ENCODE results near the gene ANKRD22. TPM values are rescaled to one million over a fixed set of nuclear protein-coding genes. Genes with fewer than 3 reads are reported as not detected.

The ANKRD22 gene
- total and polyA plus RNA-seq, 2 experiments from 2014 or later: not detected

GRCh38 chr10:88819290-88819689, 32.4 kb downstream of the ANKRD22 start:
- Histone ChIP-seq H3K9me3 (ENCODE audit: low read depth) (no peaks in the 10 kb centered on the region), H3K4me1 (ENCODE audit: low read depth) (no peaks in the 10 kb centered on the region), H3K36me3 (no peaks in the 10 kb centered on the region), H3K4me3 (no peak overlapping the region), H3K27ac (no peak overlapping the region), H3K27me3 (no peaks in the 10 kb centered on the region)
- peak in 1 of 2 donors; percentile 80 for DNase-seq (ENCODE audit: low read depth in 1 of 2, low spot score in 1 of 2)
- TF ChIP-seq, protein P1, sequence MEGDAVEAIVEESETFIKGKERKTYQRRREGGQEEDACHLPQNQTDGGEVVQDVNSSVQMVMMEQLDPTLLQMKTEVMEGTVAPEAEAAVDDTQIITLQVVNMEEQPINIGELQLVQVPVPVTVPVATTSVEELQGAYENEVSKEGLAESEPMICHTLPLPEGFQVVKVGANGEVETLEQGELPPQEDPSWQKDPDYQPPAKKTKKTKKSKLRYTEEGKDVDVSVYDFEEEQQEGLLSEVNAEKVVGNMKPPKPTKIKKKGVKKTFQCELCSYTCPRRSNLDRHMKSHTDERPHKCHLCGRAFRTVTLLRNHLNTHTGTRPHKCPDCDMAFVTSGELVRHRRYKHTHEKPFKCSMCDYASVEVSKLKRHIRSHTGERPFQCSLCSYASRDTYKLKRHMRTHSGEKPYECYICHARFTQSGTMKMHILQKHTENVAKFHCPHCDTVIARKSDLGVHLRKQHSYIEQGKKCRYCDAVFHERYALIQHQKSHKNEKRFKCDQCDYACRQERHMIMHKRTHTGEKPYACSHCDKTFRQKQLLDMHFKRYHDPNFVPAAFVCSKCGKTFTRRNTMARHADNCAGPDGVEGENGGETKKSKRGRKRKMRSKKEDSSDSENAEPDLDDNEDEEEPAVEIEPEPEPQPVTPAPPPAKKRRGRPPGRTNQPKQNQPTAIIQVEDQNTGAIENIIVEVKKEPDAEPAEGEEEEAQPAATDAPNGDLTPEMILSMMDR (IDR thresholded peaks at IDR 0.05; ENCODE audit: low read depth, low read length): no peak

GRCh38 chr10:88813200-88813599, 38.4 kb downstream of the ANKRD22 start:
- H3K27me3 ChIP-seq: no peaks in the 10 kb centered on the region
- H3K4me3 ChIP-seq: no peak overlapping the region
- no peak for DNase-seq (ENCODE audit: low read depth in 1 of 2, low spot score in 1 of 2)
- TF ChIP-seq, protein P1 (IDR thresholded peaks at IDR 0.05; ENCODE audit: low read depth, low read length): no peak
- no peak overlapping the region for H3K27ac ChIP-seq
- H3K9me3 ChIP-seq (ENCODE audit: low read depth): no peaks in the 10 kb centered on the region
- H3K4me1 ChIP-seq (ENCODE audit: low read depth): no peaks in the 10 kb centered on the region
- no peaks in the 10 kb centered on the region for H3K36me3 ChIP-seq

GRCh38 chr10:88810196-88810961, 41.3 kb downstream of the ANKRD22 start:
- Histone ChIP-seq H3K36me3 (no peaks in the 10 kb centered on the region), H3K9me3 (ENCODE audit: low read depth) (no peaks in the 10 kb centered on the region), H3K27ac (no peak overlapping the region), H3K4me1 (ENCODE audit: low read depth) (no peaks in the 10 kb centered on the region), H3K4me3 (no peak overlapping the region), H3K27me3 (no peaks in the 10 kb centered on the region)
- TF ChIP-seq, protein P1 (IDR thresholded peaks at IDR 0.05; ENCODE audit: low read depth, low read length): peak; percentile 86
- peak; percentile 69 to 82 for DNase-seq (ENCODE audit: low read depth in 1 of 2, low spot score in 1 of 2)

DNA sequence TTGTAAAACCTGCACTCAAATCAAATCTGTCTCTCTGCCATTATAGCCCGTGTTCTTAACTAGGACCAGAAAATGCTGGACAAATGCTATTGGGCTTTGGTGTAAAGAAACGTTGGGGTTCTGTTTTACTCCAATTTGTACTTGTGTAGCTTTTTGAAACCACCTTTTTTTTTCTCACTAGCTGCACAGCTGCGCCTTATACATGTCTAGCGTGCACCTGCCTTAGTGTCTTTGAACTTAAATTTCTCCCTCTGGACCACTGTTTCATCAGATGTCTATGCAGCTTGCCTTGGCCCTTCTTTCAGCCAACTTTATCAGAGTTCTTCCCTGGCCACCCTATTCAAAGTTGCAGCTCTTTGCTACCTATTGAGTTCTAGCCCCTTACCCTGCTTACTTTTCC, 42.0 kb downstream of the ANKRD22 start:
- no peak overlapping the region for H3K4me3 ChIP-seq
- no peaks in the 10 kb centered on the region for H3K27me3 ChIP-seq
- H3K27ac ChIP-seq: no peak overlapping the region
- no peak for DNase-seq (ENCODE audit: low read depth in 1 of 2, low spot score in 1 of 2)
- no peaks in the 10 kb centered on the region for H3K4me1 ChIP-seq (ENCODE audit: low read depth)
- TF ChIP-seq, protein P1 (IDR thresholded peaks at IDR 0.05; ENCODE audit: low read depth, low read length): no peak
- no peaks in the 10 kb centered on the region for H3K9me3 ChIP-seq (ENCODE audit: low read depth)
- no peaks in the 10 kb centered on the region for H3K36me3 ChIP-seq

GRCh38 chr10:88805924-88806323, 45.7 kb downstream of the ANKRD22 start:
- no peaks in the 10 kb centered on the region for H3K36me3 ChIP-seq
- TF ChIP-seq, protein P1 (IDR thresholded peaks at IDR 0.05; ENCODE audit: low read depth, low read length): no peak

More at GRCh38 chr10:88805924-88806323, 45.7 kb downstream of the ANKRD22 start:
- Histone ChIP-seq H3K4me1 (ENCODE audit: low read depth) (peaks cover 1% of the 10 kb centered on the region), H3K27me3 (no peaks in the 10 kb centered on the region), H3K9me3 (ENCODE audit: low read depth) (no peaks in the 10 kb centered on the region), H3K27ac (no peak overlapping the region), H3K4me3 (no peak overlapping the region)
- no peak for DNase-seq (ENCODE audit: low read depth in 1 of 2, low spot score in 1 of 2)
